HepG2 (cell line): ENCODE data around the gene CHMP6. TPM values are rescaled to one million over a fixed set of nuclear protein-coding genes. Genes with fewer than 3 reads are reported as not detected.

ENCODE experiments used
- CEBPZ ChIP-seq: IDR thresholded peaks from 2 replicates; pipeline ENCODE4 v1.6.1; 2012; ENCODE audit warnings: low read length, improper control_type of control experiment
- IRF9 ChIP-seq: sonication (generic); formaldehyde crosslinking; IDR thresholded peaks from 2 replicates; pipeline ENCODE4 v1.8.0; 2022; ENCODE audit warnings: missing genetic modification reagents, mild to moderate bottlenecking, borderline replicate concordance
- ISL2 ChIP-seq: sonication (generic); formaldehyde crosslinking; IDR thresholded peaks from 2 replicates; pipeline ENCODE4 v1.5.0; 2020; ENCODE audit warnings: missing genetic modification reagents
- MTERF4 ChIP-seq: sonication (generic); formaldehyde crosslinking; IDR thresholded peaks from 2 replicates; pipeline ENCODE4 v1.8.0; 2023; ENCODE audit warnings: mild to moderate bottlenecking, missing genetic modification reagents
- MYPOP ChIP-seq: sonication (generic); formaldehyde crosslinking; IDR thresholded peaks from 2 replicates; pipeline ENCODE4 v1.8.1; 2023; ENCODE audit warnings: mild to moderate bottlenecking, moderate library complexity, missing genetic modification reagents
- NAIF1 ChIP-seq: sonication (generic); formaldehyde crosslinking; IDR thresholded peaks from 2 replicates; pipeline ENCODE4 v1.5.0; 2020; ENCODE audit warnings: mild to moderate bottlenecking, missing genetic modification reagents, borderline replicate concordance
- PHF8 ChIP-seq: sonication (generic); formaldehyde crosslinking; IDR thresholded peaks from 2 replicates; pipeline ENCODE4 v1.5.0; 2020; ENCODE audit warnings: missing genetic modification reagents
- SNRNP70 ChIP-seq: fragments of 200-400 bp; formaldehyde crosslinking; IDR thresholded peaks from 2 replicates; pipeline ENCODE4 v1.6.1; 2017; ENCODE audit warnings: mild to moderate bottlenecking, low read depth, low read length, moderate library complexity
- ZBTB7A ChIP-seq: sonication (generic); formaldehyde crosslinking; IDR thresholded peaks from 2 replicates; pipeline ENCODE4 v1.8.0; 2022; ENCODE audit warnings: mild to moderate bottlenecking, missing genetic modification reagents
- ZFP91 ChIP-seq: sonication (generic); formaldehyde crosslinking; IDR thresholded peaks from 2 replicates; pipeline ENCODE4 v1.9.0; 2022; ENCODE audit warnings: missing genetic modification reagents, mild to moderate bottlenecking, borderline replicate concordance
- ZNF704 ChIP-seq: sonication (generic); formaldehyde crosslinking; IDR thresholded peaks from 2 replicates; pipeline ENCODE4 v1.8.1; 2023; ENCODE audit warnings: mild to moderate bottlenecking, inconsistent platforms, moderate library complexity, missing genetic modification reagents, borderline replicate concordance
- ZNF713 ChIP-seq: sonication (generic); formaldehyde crosslinking; IDR thresholded peaks from 2 replicates; pipeline ENCODE4 v1.4.0; 2020; ENCODE audit warnings: mild to moderate bottlenecking, missing genetic modification reagents
- ZNF724P ChIP-seq: sonication (generic); formaldehyde crosslinking; IDR thresholded peaks from 2 replicates; pipeline ENCODE4 v1.8.0; 2022; ENCODE audit warnings: missing genetic modification reagents, borderline replicate concordance
- ZNF749 ChIP-seq: sonication (generic); formaldehyde crosslinking; IDR thresholded peaks from 2 replicates; pipeline ENCODE4 v1.8.0; 2022; ENCODE audit warnings: mild to moderate bottlenecking, missing genetic modification reagents, moderate library complexity, borderline replicate concordance
- ZNF800 ChIP-seq: sonication (generic); formaldehyde crosslinking; IDR thresholded peaks from 2 replicates; pipeline ENCODE4 v1.4.0; 2020; ENCODE audit warnings: missing genetic modification reagents
- ZNF850 ChIP-seq: sonication (generic); formaldehyde crosslinking; conservative IDR thresholded peaks from 2 replicates; pipeline ENCODE4 v1.9.0; 2021; ENCODE audit warnings: mild to moderate bottlenecking, missing genetic modification reagents
- polyA plus RNA-seq, 8 experiments: library from polyadenylated mRNA; depleted of rRNA in 3 of 8; stranded (reverse) in 7 of 8; unstranded in 1 of 8; fragments of >200 nt; fragmentation: Illumina TruSeq in 4 of 8; extraction: Trizol in 4 of 8; gene quantifications; 2 replicates each; pipeline versions ENCODE4 v1.2.1 to v1.2.3, GENCODE V29; 2011 to 2016; ENCODE audit warnings: low read depth in 4 of 8, missing spikeins in 1 of 8, mixed read lengths in 1 of 8; ENCODE audit not compliant: insufficient read depth in 1 of 8
- total RNA-seq, 5 experiments: library from RNA; depleted of rRNA; stranded (reverse); fragments of >200 nt; fragmentation: Illumina TruSeq; extraction: Trizol; gene quantifications; 2 replicates each; pipeline ENCODE4 v1.2.3, GENCODE V29; 2016; ENCODE audit warnings: low read depth in 1 of 5

Gene CHMP6
- total and polyA plus RNA-seq, 2 of the 13 experiments (the other 11 are each of a cell fraction or from before 2014, with no cell fraction given), result 11.1 to 24.2 TPM

GRCh38 chr17:81000631-81001357 lies 9.2 kb downstream of the CHMP6 start (continued):
- TF ChIP-seq CEBPZ (no peak), MTERF4 (no peak), NAIF1 (CRISPR knock-in tag) (no peak), ZNF724P (CRISPR knock-in tag) (no peak), ZFP91 (CRISPR knock-in tag) (peak; percentile 51; the same call in 1 of the 2 replicates), PHF8 (CRISPR knock-in tag) (no peak), MYPOP (no peak), SNRNP70 (no peak), ZNF850 (CRISPR knock-in tag) (no peak), ZNF749 (CRISPR knock-in tag) (no peak), ZNF800 (CRISPR knock-in tag) (no peak; the same call in 1 of the 2 replicates), IRF9 (CRISPR knock-in tag) (no peak), ZBTB7A (CRISPR knock-in tag) (no peak), ZNF713 (CRISPR knock-in tag) (no peak), ZNF704 (CRISPR knock-in tag) (no peak; the same call in 1 of the 2 replicates), ISL2 (CRISPR knock-in tag) (no peak)
